OCI-LY7 (cell line): ENCODE results near the gene ICAM1.

Experiments
- EZH2phosphoT487 ChIP-seq: fragments of 200-600 bp; sonication (generic); IDR thresholded peaks from 2 replicates; pipeline ENCODE4 v1.6.1; 2018; ENCODE audit warnings: low read depth, borderline replicate concordance, mild to moderate bottlenecking, mixed run types, antibody characterized with exemption, low read length, moderate library complexity, mixed read lengths
- TF ChIP-seq, protein P1 (sequence below): fragments of 200-600 bp; sonication (generic); conservative IDR thresholded peaks from 2 replicates; pipeline ENCODE4 v1.5.1; 2014; ENCODE audit warnings: mild to moderate bottlenecking, antibody characterized with exemption, low read length, moderate library complexity, mixed read lengths

DNA sequence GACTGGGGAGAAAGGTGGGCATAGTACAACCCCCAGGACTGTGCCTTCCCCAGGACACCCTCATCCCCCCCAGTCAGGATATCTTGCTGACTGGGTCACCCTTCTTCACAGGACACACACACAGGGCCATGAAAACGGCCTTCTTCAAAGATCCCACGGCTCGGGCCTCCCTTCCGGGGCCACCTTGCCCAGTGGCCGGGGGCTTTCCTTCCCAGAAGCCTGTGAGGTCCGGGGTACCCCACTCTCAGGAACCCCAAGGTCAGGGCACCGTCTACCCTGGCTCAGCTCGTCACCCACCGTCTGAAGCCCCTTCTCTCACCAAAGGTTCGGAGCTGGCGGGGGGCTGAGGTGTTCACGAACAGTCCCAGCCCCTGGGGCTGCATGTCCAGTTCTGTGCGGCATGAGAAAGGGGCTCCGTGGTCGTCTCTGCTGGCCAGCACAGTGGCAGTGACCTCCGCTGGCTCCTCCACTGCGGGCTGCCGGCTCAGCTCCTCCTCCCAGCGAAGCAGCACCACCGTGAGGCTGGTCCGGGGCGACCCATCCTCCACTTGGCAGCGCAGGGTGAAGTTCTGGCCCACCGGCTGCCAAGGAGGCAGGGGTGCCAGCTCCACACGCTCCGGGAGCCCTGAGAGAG, 64.5 kb downstream of the ICAM1 start:
- TF ChIP-seq, protein P1, sequence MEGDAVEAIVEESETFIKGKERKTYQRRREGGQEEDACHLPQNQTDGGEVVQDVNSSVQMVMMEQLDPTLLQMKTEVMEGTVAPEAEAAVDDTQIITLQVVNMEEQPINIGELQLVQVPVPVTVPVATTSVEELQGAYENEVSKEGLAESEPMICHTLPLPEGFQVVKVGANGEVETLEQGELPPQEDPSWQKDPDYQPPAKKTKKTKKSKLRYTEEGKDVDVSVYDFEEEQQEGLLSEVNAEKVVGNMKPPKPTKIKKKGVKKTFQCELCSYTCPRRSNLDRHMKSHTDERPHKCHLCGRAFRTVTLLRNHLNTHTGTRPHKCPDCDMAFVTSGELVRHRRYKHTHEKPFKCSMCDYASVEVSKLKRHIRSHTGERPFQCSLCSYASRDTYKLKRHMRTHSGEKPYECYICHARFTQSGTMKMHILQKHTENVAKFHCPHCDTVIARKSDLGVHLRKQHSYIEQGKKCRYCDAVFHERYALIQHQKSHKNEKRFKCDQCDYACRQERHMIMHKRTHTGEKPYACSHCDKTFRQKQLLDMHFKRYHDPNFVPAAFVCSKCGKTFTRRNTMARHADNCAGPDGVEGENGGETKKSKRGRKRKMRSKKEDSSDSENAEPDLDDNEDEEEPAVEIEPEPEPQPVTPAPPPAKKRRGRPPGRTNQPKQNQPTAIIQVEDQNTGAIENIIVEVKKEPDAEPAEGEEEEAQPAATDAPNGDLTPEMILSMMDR, result no peak
- TF ChIP-seq EZH2phosphoT487, result no peak
